Right lobe of liver (tissue), 6 donors: ENCODE measurements around the gene KIAA1614. TPM values are rescaled to one million over a fixed set of nuclear protein-coding genes. Genes with fewer than 3 reads are reported as not detected.

Experiments
- ATAC-seq, 4 donors: fragments of 200-7000 bp; cut with Tn5 transposase; one replicate each; pipeline ENCODE4 v1.9.1; 2020; ENCODE audit warnings: mild to moderate bottlenecking in 4 of 4, moderate library complexity in 4 of 4
- DNase-seq, 3 donors: peaks; one replicate each; pipeline ENCODE4 v3.0.0-alpha.2; 2020
- H3K27ac ChIP-seq, 3 donors: fragments of 200-600 bp; one replicate each; pipeline ENCODE4 v1.8.0; 2022
- H3K27me3 ChIP-seq, 2 donors: fragments of 200-600 bp; one replicate each; pipeline ENCODE4 v1.8.0; 2022
- H3K36me3 ChIP-seq, 4 donors: fragments of 200-600 bp; sonication (generic) in 1 of 4; one replicate each; pipeline versions ENCODE4 v1.5.1 to v1.8.0; 2017 to 2022; ENCODE audit warnings: control low read depth in 1 of 4
- H3K4me1 ChIP-seq, 4 donors: fragments of 200-600 bp; sonication (generic) in 1 of 4; one replicate each; pipeline versions ENCODE4 v1.5.1 to v1.8.0; 2017 to 2022; ENCODE audit warnings: control low read depth in 1 of 4
- H3K4me3 ChIP-seq, 3 donors: fragments of 200-600 bp; one replicate each; pipeline ENCODE4 v1.8.0; 2022
- H3K9me3 ChIP-seq, 4 donors: fragments of 200-600 bp; sonication (generic) in 1 of 4; one replicate each; pipeline versions ENCODE4 v1.5.1 to v1.8.0; 2017 to 2022; ENCODE audit warnings: control low read depth in 1 of 4
- CTCF ChIP-seq, 4 donors: fragments of 200-600 bp in 3 of 4; fragments of 450-650 bp in 1 of 4; IDR thresholded peaks; one replicate each; pipeline versions ENCODE4 v1.5.1 to v1.8.0; 2016 to 2022; ENCODE audit warnings: antibody characterized with exemption in 4 of 4, mild to moderate bottlenecking in 2 of 4
- POLR2A ChIP-seq: fragments of 450-650 bp; IDR thresholded peaks from one replicate; pipeline ENCODE4 v1.6.1; 2017; ENCODE audit warnings: antibody characterized with exemption, mild to moderate bottlenecking
- WGBS: methylation state at CpG from one replicate; pipeline ENCODE4 v1.1.6; 2018; ENCODE audit warnings: low coverage, low lambda C conversion rate; ENCODE audit not compliant: insufficient coverage; ENCODE audit errors: missing lambda C conversion rate; 5-methylcytosine and 5-hydroxymethylcytosine counted together
- intact Hi-C, 2 donors: fragments of 100-400 bp; cut with DNase I; formaldehyde crosslinking; loops; one replicate each; pipeline versions ENCODE4 v1.11.2 to v1.14.1; 2022
- total RNA-seq, 6 experiments: library from RNA; depleted of rRNA in 2 of 6; stranded (reverse); fragments of >200 nt in 2 of 6; fragmentation: NEBNext Ultra II Directional in 3 of 6; extraction: Animal tissue kit (Norgen Biotek cat#: 25700) in 3 of 6; gene quantifications; one replicate each; pipeline versions ENCODE4 v1.1.0 to v1.2.4, GENCODE V29; 2016 to 2023
- donor health status: DM: no; HTN: yes; CAD: no.
- donor health status: DM: no; HTN: no; CAD: no.
- donor health status: DM: no; HTN: no; CAD: no.
- donor health status: DM: no; HTN: yes; CAD: no.
- donor health status: DM: no; HTN: yes; CAD: no.

The KIAA1614 gene
- total RNA-seq, 6 experiments from 2014 or later: 0.13 to 0.25 (median 0.21) TPM

GRCh38 chr1:180939073-180939710 lies 26.5 kb downstream of the KIAA1614 start:
- no peak overlapping the region for H3K4me3 ChIP-seq
- intact Hi-C loops: no loop called here
- ATAC-seq (no peak), DNase-seq (no peak)
- H3K9me3 ChIP-seq: no peaks in the 10 kb centered on the region
- H3K36me3 ChIP-seq: no peaks in the 10 kb centered on the region
- TF ChIP-seq POLR2A: no peak
- TF ChIP-seq CTCF (IDR thresholded peaks at IDR 0.05): no peak
- no peaks in the 10 kb centered on the region for H3K27me3 ChIP-seq
- H3K4me1 ChIP-seq: no peaks in the 10 kb centered on the region
- no peak overlapping the region for H3K27ac ChIP-seq
- WGBS: 60% methylated on average over 5 of the region's 9 CpGs

- no peaks in the 10 kb centered on the region for H3K4me1 ChIP-seq
- intact Hi-C loops: no loop called here
- H3K4me3 ChIP-seq: no peak overlapping the region
- 79% methylated on average over 3 of the region's 3 CpGs for WGBS
- no peak for DNase-seq
- TF ChIP-seq POLR2A (no peak), CTCF (IDR thresholded peaks at IDR 0.05) (no peak)
- no peaks in the 10 kb centered on the region for H3K36me3 ChIP-seq
- no peaks in the 10 kb centered on the region for H3K9me3 ChIP-seq
- no peaks in the 10 kb centered on the region for H3K27me3 ChIP-seq
- no peak for ATAC-seq
- H3K27ac ChIP-seq: no peak overlapping the region
These were observed 27.0 kb downstream of the KIAA1614 start for GRCh38 chr1:180939711-180940103.

GRCh38 chr1:180940445-180940844 lies 27.7 kb downstream of the KIAA1614 start:
- no peaks in the 10 kb centered on the region for H3K27me3 ChIP-seq
- intact Hi-C loops: no loop called here
- DNase-seq (no peak), ATAC-seq (no peak)
- no peaks in the 10 kb centered on the region for H3K36me3 ChIP-seq
- H3K4me1 ChIP-seq: no peaks in the 10 kb centered on the region
- TF ChIP-seq CTCF (IDR thresholded peaks at IDR 0.05) (no peak), POLR2A (no peak)
- H3K9me3 ChIP-seq: no peaks in the 10 kb centered on the region
- WGBS: 84% methylated on average over 4 of the region's 5 CpGs
- no peak overlapping the region for H3K27ac ChIP-seq
- no peak overlapping the region for H3K4me3 ChIP-seq

DNA sequence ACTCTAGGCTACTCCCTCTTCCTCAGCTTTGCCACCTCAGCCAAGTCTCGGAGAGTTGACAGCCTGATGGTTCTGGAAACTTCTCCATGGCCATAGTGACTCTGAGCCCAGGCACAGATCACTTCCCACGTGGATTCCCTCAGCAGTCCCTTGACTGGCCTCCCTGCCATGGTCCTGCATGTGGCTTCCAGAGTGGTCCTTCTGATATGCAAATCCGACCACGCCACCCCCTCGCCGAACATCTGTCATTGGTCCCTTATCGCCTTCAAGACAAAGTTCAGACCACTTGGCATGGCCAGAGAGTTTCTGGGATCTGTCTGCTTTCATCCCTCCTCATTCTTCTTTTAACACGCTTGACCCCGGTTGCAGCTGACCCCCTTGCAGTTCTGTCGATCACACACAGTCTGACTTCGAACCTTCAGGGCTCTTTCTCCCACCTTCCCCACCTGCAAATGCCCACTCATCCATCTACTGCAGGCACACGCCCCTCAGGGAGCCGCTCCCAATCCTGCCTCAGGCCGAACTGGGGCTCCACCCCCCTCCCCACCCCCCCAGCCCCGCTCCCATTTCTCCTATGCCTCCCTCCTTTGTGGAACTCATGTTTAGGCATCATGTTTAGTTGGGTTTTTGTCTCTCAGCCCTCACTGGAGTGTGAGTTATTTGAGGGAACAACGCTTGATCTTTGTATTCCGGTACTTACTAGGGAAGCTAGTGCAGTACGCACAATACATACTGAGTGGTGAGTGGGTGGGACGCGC lies 29.0 kb downstream of the KIAA1614 start:
- no peak for DNase-seq
- H3K36me3 ChIP-seq: no peaks in the 10 kb centered on the region
- 86% methylated on average over 12 of the region's 20 CpGs for WGBS

More for the DNA sequence above, 29.0 kb downstream of the KIAA1614 start:
- Histone ChIP-seq H3K9me3 (no peaks in the 10 kb centered on the region), H3K27me3 (no peaks in the 10 kb centered on the region), H3K4me3 (no peak overlapping the region), H3K27ac (no peak overlapping the region), H3K4me1 (no peaks in the 10 kb centered on the region)
- no peak for TF ChIP-seq POLR2A
- no peak for TF ChIP-seq CTCF (IDR thresholded peaks at IDR 0.05)
- intact Hi-C loops: no loop called here
- no peak for ATAC-seq
